Fibroblast of pulmonary artery (primary cell): ENCODE measurements around the gene AIF1.
A peak's percentile ranks its signal among the peaks of the same experiment; 100 is the strongest.

Experiments
- DNase-seq: peaks from one replicate; pipeline ENCODE4 v3.0.0-alpha.2; 2010; ENCODE audit warnings: low read depth
- H3K4me3 ChIP-seq: replicated peaks from 2 replicates; pipeline ENCODE4 v1.5.1; 2011; ENCODE audit warnings: low read depth, mild to moderate bottlenecking, control low read depth, low read length, moderate library complexity
- TF ChIP-seq, protein P1 (sequence below): IDR thresholded peaks from 2 replicates; pipeline ENCODE4 v1.5.1; 2011; ENCODE audit warnings: mild to moderate bottlenecking, control low read depth, low read length, inconsistent platforms; ENCODE audit errors: missing control alignments

AIF1 gene

DNA sequence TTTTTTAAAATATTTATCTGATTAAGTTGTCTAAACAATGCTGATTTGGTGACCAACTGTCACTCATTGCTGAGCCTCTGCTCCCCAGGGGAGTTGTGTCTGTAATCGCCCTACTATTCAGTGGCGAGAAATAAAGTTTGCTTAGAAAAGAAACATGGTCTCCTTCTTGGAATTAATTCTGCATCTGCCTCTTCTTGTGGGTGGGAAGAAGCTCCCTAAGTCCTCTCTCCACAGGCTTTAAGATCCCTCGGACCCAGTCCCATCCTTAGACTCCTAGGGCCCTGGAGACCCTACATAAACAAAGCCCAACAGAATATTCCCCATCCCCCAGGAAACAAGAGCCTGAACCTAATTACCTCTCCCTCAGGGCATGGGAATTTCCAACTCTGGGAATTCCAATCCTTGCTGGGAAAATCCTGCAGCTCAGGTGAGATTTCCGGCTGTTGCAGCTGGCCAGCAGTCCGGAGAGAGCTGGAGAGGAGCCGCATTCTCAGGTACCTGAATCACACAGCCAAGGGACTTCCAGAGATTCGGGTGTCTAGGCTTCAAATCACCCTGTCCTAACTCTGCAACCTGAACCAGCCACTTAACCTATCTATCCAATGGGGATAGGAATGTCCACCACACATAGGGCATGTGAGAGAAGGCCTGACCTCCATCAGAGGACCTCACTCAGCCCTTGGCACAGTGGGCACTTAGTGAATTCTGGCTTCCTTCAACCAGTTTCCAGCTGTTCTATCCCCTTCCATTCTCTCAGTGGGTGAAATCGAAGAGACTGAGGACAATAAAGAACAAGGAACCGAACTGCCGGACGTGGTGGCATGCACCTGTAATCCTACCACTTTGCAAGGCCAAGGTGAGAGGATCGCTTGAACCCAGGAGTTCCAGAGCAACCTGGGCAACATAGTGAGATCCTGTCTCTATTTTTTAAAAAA, 36.6 kb upstream of the AIF1 start:
- TF ChIP-seq, protein P1, sequence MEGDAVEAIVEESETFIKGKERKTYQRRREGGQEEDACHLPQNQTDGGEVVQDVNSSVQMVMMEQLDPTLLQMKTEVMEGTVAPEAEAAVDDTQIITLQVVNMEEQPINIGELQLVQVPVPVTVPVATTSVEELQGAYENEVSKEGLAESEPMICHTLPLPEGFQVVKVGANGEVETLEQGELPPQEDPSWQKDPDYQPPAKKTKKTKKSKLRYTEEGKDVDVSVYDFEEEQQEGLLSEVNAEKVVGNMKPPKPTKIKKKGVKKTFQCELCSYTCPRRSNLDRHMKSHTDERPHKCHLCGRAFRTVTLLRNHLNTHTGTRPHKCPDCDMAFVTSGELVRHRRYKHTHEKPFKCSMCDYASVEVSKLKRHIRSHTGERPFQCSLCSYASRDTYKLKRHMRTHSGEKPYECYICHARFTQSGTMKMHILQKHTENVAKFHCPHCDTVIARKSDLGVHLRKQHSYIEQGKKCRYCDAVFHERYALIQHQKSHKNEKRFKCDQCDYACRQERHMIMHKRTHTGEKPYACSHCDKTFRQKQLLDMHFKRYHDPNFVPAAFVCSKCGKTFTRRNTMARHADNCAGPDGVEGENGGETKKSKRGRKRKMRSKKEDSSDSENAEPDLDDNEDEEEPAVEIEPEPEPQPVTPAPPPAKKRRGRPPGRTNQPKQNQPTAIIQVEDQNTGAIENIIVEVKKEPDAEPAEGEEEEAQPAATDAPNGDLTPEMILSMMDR, result no peak
- H3K4me3 ChIP-seq, result no peak overlapping the region
- no peak for DNase-seq

GRCh38 chr6:31579119-31579505, 35.9 kb upstream of the AIF1 start:
- no peak overlapping the region for H3K4me3 ChIP-seq
- no peak for DNase-seq
- TF ChIP-seq, protein P1, result no peak

DNA sequence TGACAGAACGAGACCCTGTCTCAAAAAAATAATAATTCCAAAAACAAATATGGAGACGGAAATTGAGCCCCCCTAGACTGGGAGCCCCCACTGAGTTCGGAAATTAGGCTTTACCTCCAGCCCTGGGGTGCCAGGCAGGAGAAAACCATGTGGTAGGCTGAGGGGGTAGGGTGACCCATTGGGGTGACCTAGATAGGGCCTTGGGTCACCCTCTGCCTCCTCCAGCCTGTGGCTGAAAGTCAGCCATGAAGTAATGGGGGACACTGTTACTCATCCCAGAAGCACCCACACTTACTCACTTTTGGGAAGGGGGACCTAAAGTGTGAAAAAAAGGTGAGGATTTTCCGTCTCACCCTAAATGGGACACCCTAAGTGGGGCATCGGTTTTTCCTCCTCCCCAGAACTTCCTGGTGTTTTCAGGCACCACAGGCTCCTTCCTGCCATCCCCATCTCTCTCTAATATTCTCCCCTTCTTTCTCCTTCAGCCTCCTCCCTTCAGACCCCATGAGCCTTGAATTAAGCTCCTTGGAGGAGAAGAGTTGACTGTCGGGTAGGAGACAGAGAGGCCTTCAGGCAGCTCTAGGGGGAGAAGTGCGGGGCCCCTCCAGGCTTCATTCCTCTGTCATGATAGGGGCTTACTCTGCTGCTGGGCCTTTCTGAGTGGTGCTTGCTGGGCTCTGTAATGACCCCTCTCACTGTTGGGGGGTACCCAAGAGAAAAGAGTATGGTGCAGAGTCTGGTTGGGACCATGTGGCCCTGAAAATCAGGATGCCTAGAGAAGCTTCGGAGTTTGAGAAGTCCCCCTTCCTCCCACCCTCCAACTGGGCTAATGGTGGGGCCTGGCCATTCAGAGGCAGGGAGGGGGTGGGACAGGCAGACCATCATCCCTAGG, 35.2 kb upstream of the AIF1 start:
- H3K4me3 ChIP-seq, result no peak overlapping the region

GRCh38 chr6:31580438-31580740, 34.6 kb upstream of the AIF1 start:
- TF ChIP-seq, protein P1, result no peak
- no peak for DNase-seq
- peak overlapping the region; percentile 86 for H3K4me3 ChIP-seq

More for the DNA sequence above, 35.2 kb upstream of the AIF1 start:
- no peak for DNase-seq
- TF ChIP-seq, protein P1, result no peak

GRCh38 chr6:31580807-31581433, 34.1 kb upstream of the AIF1 start:
- TF ChIP-seq, protein P1, result peak; percentile 64
- peak; percentile 82 for DNase-seq
- peak overlapping the region; percentile 86 for H3K4me3 ChIP-seq

GRCh38 chr6:31581434-31582229, 33.4 kb upstream of the AIF1 start:
- DNase-seq, result no peak
- peak overlapping the region; percentile 86 for H3K4me3 ChIP-seq
- TF ChIP-seq, protein P1, result no peak
